Pons (tissue), 1 donor: ENCODE data around the gene PKLR.
"Not testable (repeated sequence)": the region's sequence is repeated elsewhere in the genome, so short reads cannot be mapped to it uniquely, and the experiment has no call there.

Experiments
- DNase-seq: peaks from one replicate; pipeline ENCODE4 v3.0.0-alpha.2; 2016; ENCODE audit warnings: low spot score

PKLR gene

GRCh38 chr1:155301342-155301841 is at the start of gene PKLR:
PKLR (minus strand) TSS chr1:155301438; CDS start chr1:155301395, 43 bp downstream.
- DNase-seq: no peak

GRCh38 chr1:155342842-155343241 is 41.6 kb upstream of the PKLR start:
- no peak for DNase-seq

GRCh38 chr1:155339515-155340097 is 38.4 kb upstream of the PKLR start:
- DNase-seq: no peak

- DNase-seq: no peak
Measured at GRCh38 chr1:155334962-155335361, 33.7 kb upstream of the PKLR start.

GRCh38 chr1:155329980-155330598 is 28.9 kb upstream of the PKLR start:
- no peak for DNase-seq

- DNase-seq: not testable (repeated sequence)
Measured at GRCh38 chr1:155328856-155329255, 27.6 kb upstream of the PKLR start.

GRCh38 chr1:155327981-155328380 is 26.7 kb upstream of the PKLR start:
- no peak for DNase-seq

GRCh38 chr1:155326631-155327037 is 25.4 kb upstream of the PKLR start:
- no peak for DNase-seq

- no peak for DNase-seq
Measured at GRCh38 chr1:155326020-155326526, 24.8 kb upstream of the PKLR start.

GRCh38 chr1:155325603-155325893 is 24.3 kb upstream of the PKLR start:
- DNase-seq: no peak

GRCh38 chr1:155324717-155325602 is 23.7 kb upstream of the PKLR start:
- no peak for DNase-seq

- peak; percentile 95 for DNase-seq
Measured at GRCh38 chr1:155324037-155324716, 22.9 kb upstream of the PKLR start.

- DNase-seq: peak; percentile 81
Measured at GRCh38 chr1:155323729-155324036, 22.4 kb upstream of the PKLR start.

GRCh38 chr1:155322953-155323728 is 21.9 kb upstream of the PKLR start:
- peak; percentile 84 for DNase-seq

GRCh38 chr1:155322571-155322952 is 21.3 kb upstream of the PKLR start:
- no peak for DNase-seq

- DNase-seq: no peak
Measured at GRCh38 chr1:155321639-155322503, 20.6 kb upstream of the PKLR start.

- DNase-seq: peak; percentile 58
Measured at GRCh38 chr1:155320661-155321617, 19.7 kb upstream of the PKLR start, which contains the start of gene RUSC1. RUSC1 (plus strand) TSS chr1:155320894; CDS start chr1:155321774, 880 bp downstream.

GRCh38 chr1:155320252-155320651 is 19.0 kb upstream of the PKLR start:
- no peak for DNase-seq

- DNase-seq: no peak
Measured at GRCh38 chr1:155319536-155319935, 18.3 kb upstream of the PKLR start.
